HG03432 (cell line): ENCODE results near the gene RAB3IL1.

Experiments
- ATAC-seq: cut with Tn5 transposase; IDR thresholded peaks from one replicate; pipeline ENCODE4 v1.9.1; 2021; ENCODE audit warnings: mild to moderate bottlenecking, moderate library complexity; ENCODE audit not compliant: unreplicated experiment

Gene RAB3IL1

DNA sequence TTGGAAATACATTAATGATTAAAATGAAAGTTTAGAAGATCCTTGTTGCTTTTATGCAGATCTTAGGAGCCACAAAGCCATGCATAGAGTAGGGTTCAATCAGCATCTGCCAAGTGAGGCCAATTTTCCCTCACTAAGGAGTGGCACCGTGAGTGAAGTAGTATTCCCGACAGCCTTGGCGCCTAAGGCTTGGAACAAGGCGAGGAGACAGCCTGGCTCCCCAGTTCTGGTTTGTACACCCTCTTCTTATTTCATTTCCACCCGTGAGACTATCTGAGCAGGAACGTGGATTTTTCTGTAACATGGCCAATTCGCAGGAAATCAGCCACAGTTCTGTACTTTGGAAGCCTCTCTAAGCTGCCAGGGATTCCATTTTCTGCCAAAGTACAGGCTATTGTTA lies 66.7 kb downstream of the RAB3IL1 start:
- no peak for ATAC-seq

DNA sequence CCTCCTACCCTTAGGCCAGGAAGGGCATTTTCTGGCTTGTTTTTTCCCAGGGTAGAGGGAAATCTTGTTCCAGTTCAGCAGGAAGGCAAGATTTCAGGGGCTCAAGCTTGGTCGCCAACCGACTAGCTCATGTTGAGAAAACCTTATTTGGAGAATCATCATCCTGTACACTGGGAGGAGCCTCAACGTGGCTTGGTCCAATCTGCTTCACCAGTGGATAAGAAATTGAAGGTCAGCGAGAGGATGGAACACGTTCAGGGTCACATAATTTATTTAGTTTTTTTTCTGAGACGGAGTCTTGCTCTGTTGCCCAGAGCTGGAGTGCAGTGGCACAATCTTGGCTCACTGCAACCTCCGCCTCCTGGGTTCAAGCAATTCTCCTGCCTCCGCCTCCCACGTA lies 68.7 kb downstream of the RAB3IL1 start:
- no peak for ATAC-seq

DNA sequence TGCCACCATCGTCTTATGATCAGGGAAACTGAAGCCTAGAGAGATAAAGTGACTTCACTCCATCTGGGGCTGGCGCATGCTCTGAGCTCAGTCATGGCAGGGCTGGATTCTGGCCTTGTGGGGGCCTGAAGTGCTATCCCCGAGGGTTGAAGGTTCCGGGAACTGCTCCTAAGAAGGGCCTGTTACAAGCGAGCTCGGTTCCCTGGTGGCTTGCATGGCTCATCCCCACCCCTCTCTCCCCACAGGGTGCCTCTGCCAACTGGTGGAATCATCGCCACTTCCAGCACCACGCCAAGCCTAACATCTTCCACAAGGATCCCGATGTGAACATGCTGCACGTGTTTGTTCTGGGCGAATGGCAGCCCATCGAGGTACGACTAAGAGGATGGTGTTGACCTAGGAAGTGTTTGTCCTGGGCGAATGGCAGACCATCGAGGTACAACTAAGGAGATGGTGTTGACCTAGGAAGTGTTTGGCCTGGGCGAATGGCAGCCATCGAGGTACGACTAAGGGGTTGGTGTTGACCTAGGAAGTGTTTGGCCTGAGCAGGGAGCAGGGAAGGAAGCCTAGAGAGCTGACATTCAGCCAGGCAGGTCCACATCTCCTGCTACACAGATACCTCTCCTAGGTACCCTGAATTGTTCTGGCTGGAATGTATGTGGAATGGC lies 69.3 kb downstream of the RAB3IL1 start:
- no peak for ATAC-seq
